Measurements from ENCODE around the gene OR52A1. TPM values are rescaled to one million over a fixed set of nuclear protein-coding genes. Genes with fewer than 3 reads are reported as not detected.

The OR52A1 gene
- total RNA-seq, 1 experiment from 2014 or later: 0.42 TPM

- no peak overlapping the region for H3K4me3 Mint-ChIP-seq
- no peak overlapping the region for H2AFZ ChIP-seq (ENCODE audit: low read length)
- no peak for DNase-seq
- no peak overlapping the region for H3K14ac ChIP-seq (ENCODE audit: insufficient read depth, low read length)
- no peak overlapping the region for H3K23ac ChIP-seq (ENCODE audit: insufficient read length, low read depth, low read length)
- no peak overlapping the region for H4K5ac ChIP-seq (ENCODE audit: insufficient read length, low read depth, low read length)
- H2BK120ac ChIP-seq (ENCODE audit: low read depth, low read length, poor library complexity, severe bottlenecking): no peak overlapping the region
- H3K4me1 Mint-ChIP-seq: peaks cover 2 to 3% of the 10 kb centered on the region in 2 experiments; a peak in 2 of 4 replicates
- H2BK5ac ChIP-seq (ENCODE audit: insufficient read length, low read length): no peak overlapping the region
- no peak overlapping the region for H3K18ac ChIP-seq (ENCODE audit: insufficient read length, low read depth, low read length)
- no peaks in the 10 kb centered on the region for H3K79me1 ChIP-seq (ENCODE audit: insufficient read depth, low read depth, low read length, poor library complexity, severe bottlenecking)
- H3K79me2 ChIP-seq (ENCODE audit: insufficient read depth, low read length): no peaks in the 10 kb centered on the region
- no peak overlapping the region for H2BK20ac ChIP-seq (ENCODE audit: low read depth, low read length, poor library complexity, severe bottlenecking)
- no peaks in the 10 kb centered on the region for H4K20me1 ChIP-seq (ENCODE audit: control insufficient read depth, insufficient read depth, insufficient read length)
- WGBS (ENCODE audit: extremely low coverage, insufficient read length, low lambda C conversion rate): 100% methylated on average over 1 of the region's 1 CpG
- H3K4me1 ChIP-seq (ENCODE audit: insufficient read depth, low read length): no peaks in the 10 kb centered on the region
- H3K27ac ChIP-seq (ENCODE audit: insufficient read length, low read depth, low read length): no peak overlapping the region
- H2AK5ac ChIP-seq (ENCODE audit: insufficient read length, low read length): no peak overlapping the region
- H3T11ph ChIP-seq (ENCODE audit: low read length): no peak overlapping the region
- no peak for TF ChIP-seq CTCF (conservative IDR thresholded peaks at IDR 0.05)
- no peaks in the 10 kb centered on the region for H3K27me3 ChIP-seq (ENCODE audit: insufficient read depth, low read length)
- H3K27ac Mint-ChIP-seq: no peak overlapping the region
- H3K9me3 ChIP-seq (ENCODE audit: control insufficient read depth, low read depth, low read length): no peaks in the 10 kb centered on the region
- no peaks in the 10 kb centered on the region; the same call in 1 of the 2 replicates for H3K27me3 Mint-ChIP-seq (ENCODE audit: low read depth)
- no peak overlapping the region for H3K9ac ChIP-seq (ENCODE audit: extremely low read depth, insufficient read length, low read length)
- no peak overlapping the region for H2BK15ac ChIP-seq (ENCODE audit: low read depth, low read length)
- no peaks in the 10 kb centered on the region for H3K23me2 ChIP-seq (ENCODE audit: insufficient read length, low read depth, low read length, poor library complexity, severe bottlenecking)
- H3K4ac ChIP-seq (ENCODE audit: low read depth, low read length): no peak overlapping the region
- no peak overlapping the region for H3K4me2 ChIP-seq (ENCODE audit: insufficient read depth, insufficient read length, low read length)
- H3K9me3 Mint-ChIP-seq: peaks cover 0 to 4% of the 10 kb centered on the region in 2 experiments; a peak in 1 of 5 replicates
- H3K56ac ChIP-seq (ENCODE audit: insufficient read length, low read depth, low read length): no peak overlapping the region
- no peaks in the 10 kb centered on the region for H3K36me3 Mint-ChIP-seq (ENCODE audit: insufficient read depth in 1 of 3, low read depth in 3 of 3)
- no peak overlapping the region for H2BK12ac ChIP-seq (ENCODE audit: insufficient read length, low read depth, low read length)
- no peak overlapping the region for H4K8ac ChIP-seq (replicated peaks; ENCODE audit: insufficient read length, low read depth, low read length)
- no peak overlapping the region for H4K91ac ChIP-seq (ENCODE audit: insufficient read length, low read depth, low read length)
These were observed 35.7 kb downstream of the OR52A1 start for GRCh38 chr11:5118893-5119292.

Measured in H9 (cell line).